Fibroblast of pulmonary artery (primary cell): ENCODE measurements around the gene TMPRSS5.

Source experiments
- DNase-seq: peaks from one replicate; pipeline ENCODE4 v3.0.0-alpha.2; 2010; ENCODE audit warnings: low read depth
- H3K4me3 ChIP-seq: replicated peaks from 2 replicates; pipeline ENCODE4 v1.5.1; 2011; ENCODE audit warnings: low read depth, mild to moderate bottlenecking, control low read depth, low read length, moderate library complexity
- TF ChIP-seq, protein P1 (sequence below): IDR thresholded peaks from 2 replicates; pipeline ENCODE4 v1.5.1; 2011; ENCODE audit warnings: mild to moderate bottlenecking, control low read depth, low read length, inconsistent platforms; ENCODE audit errors: missing control alignments

Gene TMPRSS5

DNA sequence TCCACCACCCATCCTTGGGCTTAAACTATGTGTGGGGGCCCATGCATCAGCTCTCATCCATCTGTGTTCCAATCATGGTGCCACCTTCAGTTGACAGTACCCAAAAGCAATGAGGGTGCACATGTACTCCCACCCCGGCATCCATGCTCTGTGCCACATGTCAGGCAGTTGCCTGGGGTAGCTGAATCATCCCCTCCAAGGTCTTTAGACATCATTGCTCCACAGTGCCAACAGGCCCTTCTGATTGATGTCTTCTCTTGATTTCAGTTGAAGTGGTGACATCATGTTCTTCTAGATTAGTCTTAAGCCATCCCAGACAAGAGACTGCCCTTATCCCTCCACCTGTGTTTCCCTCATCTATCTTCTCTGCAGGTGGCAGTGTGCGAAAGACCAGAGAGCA lies 42.5 kb downstream of the TMPRSS5 start:
- H3K4me3 ChIP-seq: no peak overlapping the region
- TF ChIP-seq, protein P1, sequence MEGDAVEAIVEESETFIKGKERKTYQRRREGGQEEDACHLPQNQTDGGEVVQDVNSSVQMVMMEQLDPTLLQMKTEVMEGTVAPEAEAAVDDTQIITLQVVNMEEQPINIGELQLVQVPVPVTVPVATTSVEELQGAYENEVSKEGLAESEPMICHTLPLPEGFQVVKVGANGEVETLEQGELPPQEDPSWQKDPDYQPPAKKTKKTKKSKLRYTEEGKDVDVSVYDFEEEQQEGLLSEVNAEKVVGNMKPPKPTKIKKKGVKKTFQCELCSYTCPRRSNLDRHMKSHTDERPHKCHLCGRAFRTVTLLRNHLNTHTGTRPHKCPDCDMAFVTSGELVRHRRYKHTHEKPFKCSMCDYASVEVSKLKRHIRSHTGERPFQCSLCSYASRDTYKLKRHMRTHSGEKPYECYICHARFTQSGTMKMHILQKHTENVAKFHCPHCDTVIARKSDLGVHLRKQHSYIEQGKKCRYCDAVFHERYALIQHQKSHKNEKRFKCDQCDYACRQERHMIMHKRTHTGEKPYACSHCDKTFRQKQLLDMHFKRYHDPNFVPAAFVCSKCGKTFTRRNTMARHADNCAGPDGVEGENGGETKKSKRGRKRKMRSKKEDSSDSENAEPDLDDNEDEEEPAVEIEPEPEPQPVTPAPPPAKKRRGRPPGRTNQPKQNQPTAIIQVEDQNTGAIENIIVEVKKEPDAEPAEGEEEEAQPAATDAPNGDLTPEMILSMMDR: no peak
- no peak for DNase-seq

DNA sequence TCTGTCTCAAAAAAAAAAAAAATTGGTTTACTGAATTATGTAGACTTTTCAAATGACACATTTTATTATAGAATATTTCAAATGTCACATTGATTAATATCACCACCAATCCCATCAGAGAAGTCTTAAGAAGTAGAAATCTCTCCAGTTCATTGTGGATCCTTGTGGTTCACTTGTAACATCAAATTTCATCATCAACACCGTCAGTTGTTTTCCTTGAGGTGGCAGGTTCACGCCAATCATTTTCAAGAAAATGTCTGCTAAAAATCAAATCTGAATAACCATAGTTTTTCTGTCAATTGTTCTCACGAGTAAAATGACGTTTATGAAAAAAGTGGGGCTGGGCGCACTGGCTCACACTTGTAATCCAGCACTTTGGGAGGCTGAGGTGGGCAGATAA lies 50.3 kb downstream of the TMPRSS5 start:
- TF ChIP-seq, protein P1: no peak
- no peak for DNase-seq
- no peak overlapping the region for H3K4me3 ChIP-seq

DNA sequence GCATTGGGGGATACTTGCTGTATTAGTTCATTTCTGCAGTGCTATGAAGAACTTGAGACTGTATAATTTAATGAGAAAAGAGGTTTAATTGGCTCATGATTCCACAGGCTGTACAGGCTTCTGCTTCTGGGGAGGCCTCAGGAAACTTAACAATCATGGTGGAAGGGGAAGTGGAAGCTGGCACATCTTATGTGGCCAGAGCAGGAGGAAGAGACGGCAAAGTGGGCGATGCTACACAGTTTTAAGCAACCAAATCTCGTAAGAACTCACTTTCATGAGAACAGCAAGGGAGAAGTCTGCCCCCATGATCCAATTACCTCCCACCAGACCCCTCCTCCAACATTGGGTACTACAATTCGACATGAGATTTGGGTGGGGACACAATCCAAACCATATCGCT lies 55.1 kb downstream of the TMPRSS5 start:
- H3K4me3 ChIP-seq: no peak overlapping the region
- DNase-seq: no peak
- TF ChIP-seq, protein P1: no peak

DNA sequence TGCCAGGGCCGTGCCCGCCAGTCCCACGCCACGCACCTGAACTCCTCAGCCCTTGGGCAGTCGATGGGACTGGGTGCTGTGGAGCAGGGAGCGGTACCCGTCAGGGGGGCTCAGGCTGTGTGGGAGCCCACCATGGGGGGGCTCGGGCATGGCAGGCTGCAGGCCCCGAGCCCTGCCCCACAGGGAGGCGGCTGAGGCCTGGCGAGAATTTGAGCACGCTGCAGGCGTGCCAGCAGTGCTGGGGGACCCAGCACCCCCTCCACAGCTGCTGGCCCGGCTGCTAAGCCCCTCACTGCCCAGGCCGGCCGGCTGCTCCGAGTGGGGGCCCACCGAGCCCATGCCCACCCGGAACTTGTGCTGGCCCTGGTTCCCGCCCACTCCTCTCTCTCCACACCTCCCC lies 56.8 kb downstream of the TMPRSS5 start:
- TF ChIP-seq, protein P1: no peak
- DNase-seq: no peak
- no peak overlapping the region for H3K4me3 ChIP-seq

DNA sequence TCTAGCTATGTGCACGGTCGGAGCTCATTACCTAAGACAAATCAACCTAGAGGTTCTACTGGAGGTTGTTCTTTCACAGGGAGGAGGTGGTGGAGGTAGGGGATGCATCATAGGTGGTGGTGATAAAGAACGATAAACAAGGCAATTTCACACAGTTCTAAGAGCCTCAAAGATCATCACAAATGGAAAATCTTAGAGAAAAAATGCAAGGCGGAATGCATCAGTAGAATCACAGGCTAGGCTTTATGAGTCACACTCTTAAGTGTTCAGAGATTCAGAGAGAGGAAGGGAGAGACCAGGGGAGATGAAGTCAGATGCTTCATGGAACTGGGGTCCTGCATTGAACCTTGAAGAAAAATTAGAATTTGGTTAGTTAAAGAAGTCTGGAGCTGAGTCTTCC lies 58.3 kb downstream of the TMPRSS5 start:
- no peak for DNase-seq

DNA sequence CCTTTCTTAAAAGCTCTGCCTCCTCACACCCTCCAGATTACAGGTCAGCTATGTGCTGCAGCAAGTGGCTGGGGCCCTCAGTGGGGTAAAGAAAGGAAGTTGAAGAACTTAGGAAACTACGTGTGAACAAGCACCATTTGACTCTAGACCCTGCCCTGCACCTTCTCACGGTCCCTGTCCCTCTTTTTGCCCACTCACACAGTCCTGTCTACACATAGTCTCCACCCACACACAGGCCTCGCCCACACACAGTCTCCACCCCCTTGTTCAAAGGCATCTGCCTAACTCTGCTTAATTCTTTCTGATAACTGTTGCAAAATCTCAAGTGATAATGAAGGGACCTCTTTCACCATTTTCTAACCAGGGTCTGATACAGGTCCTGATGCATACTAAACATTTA lies 59.0 kb downstream of the TMPRSS5 start:
- DNase-seq: no peak
- TF ChIP-seq, protein P1: no peak
- H3K4me3 ChIP-seq: no peak overlapping the region

More for the DNA sequence above, 58.3 kb downstream of the TMPRSS5 start:
- H3K4me3 ChIP-seq: no peak overlapping the region
- TF ChIP-seq, protein P1: no peak

DNA sequence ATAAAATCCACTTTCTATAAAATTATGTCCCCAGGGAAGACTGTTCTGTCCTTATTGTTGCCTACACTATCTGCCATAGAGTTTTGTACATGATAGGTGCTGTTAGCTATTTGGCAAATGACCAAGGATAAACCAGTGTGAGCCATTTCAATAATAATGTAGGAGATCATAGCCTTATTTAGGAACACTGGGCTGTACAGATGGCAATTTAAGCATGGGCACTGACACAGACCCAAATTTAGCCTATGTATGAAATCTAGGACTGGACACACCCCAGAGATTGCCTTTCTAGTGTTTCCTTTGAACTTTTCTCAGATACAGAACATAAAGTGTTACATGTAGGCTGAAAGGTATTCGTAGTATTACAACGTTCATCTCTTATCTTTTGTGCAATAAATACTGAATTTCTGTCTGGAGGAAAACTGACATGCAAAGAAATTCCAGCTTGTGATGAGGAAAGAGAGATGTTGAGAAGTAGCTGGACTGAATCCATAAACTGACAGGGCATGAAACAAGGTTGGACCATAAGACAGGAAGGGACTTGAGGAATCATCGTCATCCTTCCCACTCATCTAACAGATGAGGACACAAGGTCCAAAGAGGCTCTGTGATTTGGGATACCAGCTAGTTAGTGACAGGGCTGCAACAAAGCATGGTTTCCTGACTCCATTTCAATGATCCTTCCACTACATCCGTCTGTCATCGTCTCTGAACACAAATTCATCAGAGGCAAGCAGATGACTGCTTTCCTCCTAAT lies 60.3 kb downstream of the TMPRSS5 start:
- no peak for DNase-seq
- no peak overlapping the region for H3K4me3 ChIP-seq
- TF ChIP-seq, protein P1: no peak
